Hindlimb muscle (tissue), 1 donor: ENCODE measurements around the gene MRGPRX4. TPM values are rescaled to one million over a fixed set of nuclear protein-coding genes. Genes with fewer than 3 reads are reported as not detected.
"Not testable (repeated sequence)": the region's sequence is repeated elsewhere in the genome, so short reads cannot be mapped to it uniquely, and the experiment has no call there.

Experiments
- DNase-seq: peaks from one replicate; pipeline ENCODE4 v3.0.0-alpha.2; 2013
- polyA plus RNA-seq: library from polyadenylated mRNA; unstranded; fragments of 120-200 nt; gene quantifications from one replicate; pipeline ENCODE4 v1.2.1, GENCODE V29; 2013; ENCODE audit not compliant: insufficient read length

Gene MRGPRX4
- polyA plus RNA-seq, result not detected

DNA sequence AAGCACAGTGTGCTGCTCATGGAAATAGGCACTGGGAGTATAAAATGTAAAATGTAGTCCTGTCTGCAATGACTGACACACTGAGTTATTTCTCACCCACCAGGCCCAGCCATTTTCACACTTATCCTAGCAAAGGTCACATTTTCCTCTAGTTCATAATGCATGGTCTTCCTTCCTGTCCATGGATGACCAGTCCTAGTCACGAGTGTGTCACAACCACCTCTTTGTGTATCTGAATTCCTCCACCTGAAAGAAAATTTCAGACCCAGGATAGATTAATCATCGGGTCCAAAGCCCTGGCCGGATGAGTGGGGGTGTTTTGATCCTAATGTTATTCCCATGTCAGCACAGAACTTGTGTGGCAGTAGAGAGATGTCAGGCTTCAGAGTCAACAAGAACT, at the start of gene MRGPRX4:
Gene MRGPRX4 (plus strand): TSS at position 172 of the 400 bp plus-strand sequence. CDS start 420 bp downstream, outside the sequence.
- no peak for DNase-seq

DNA sequence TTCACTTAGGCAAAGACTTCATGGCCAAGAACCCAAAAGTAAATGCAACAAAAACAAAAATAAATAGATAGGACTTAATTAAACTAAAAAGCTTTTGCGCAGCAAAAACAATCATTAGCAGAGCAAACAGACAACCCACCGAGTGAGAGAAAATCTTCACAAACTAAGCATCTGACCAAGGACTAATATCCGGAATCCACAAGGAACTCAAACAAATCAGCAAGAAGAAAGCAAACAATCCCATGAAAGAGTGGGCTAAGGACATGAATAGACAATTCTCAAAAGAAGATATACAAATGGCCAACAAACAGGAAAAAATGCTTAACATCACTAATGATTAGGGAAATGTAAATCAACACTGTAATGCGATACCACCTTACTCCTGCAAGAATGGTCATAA, 41.5 kb upstream of the MRGPRX4 start:
- DNase-seq, result not testable (repeated sequence)

- DNase-seq, result no peak
These were observed 40.3 kb upstream of the MRGPRX4 start, which contains the start of gene MRGPRX3 for GRCh38 chr11:18132341-18132740. TSS of gene MRGPRX3 (plus strand) at chr11:18132571. CDS start at chr11:18137203, 4,632 bp downstream.

- no peak for DNase-seq
These were observed 37.3 kb upstream of the MRGPRX4 start for GRCh38 chr11:18135308-18135707.

- no peak for DNase-seq
These were observed 35.3 kb upstream of the MRGPRX4 start for GRCh38 chr11:18137186-18137800.

DNA sequence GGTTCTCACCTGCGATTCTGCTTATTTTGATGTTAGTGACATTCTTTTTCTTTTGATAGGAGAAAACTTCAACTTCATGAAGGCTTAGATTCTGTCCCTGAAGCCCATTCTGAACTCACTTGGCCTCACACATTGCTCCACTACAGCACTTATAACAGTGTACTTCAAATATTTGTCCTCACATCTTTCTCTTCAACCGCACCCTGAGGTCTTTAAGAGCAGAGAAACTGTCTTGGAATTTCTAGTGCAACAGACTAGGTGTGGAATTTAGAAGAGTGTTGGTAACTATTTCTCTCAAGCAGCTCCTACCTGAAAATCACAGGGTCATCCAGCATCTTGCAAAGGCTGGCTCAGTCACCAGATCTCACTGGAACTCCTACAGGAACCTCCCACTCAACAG, 32.5 kb upstream of the MRGPRX4 start:
- DNase-seq, result no peak

GRCh38 chr11:18144243-18144642, 28.4 kb upstream of the MRGPRX4 start:
- DNase-seq, result no peak

DNA sequence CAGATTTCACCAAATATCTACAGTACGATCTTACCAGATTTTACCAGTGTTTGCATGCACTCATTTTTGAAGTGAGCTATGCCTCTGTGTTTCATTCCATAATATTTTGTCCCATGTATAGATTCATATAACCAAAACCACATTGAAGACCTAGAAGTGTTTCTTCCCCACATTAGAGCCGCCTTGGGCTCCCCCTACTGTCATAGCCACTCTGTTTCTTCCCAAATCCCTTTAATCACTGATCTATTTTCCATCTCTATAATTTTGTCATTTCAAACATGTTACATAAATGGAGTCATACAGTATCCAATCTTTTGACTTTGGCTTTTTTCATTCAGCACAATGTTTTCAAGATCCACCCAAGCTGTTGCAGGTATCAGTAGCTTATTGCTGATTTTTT, 27.6 kb upstream of the MRGPRX4 start:
- no peak for DNase-seq

GRCh38 chr11:18145837-18146236, 26.8 kb upstream of the MRGPRX4 start:
- DNase-seq, result no peak

- DNase-seq, result no peak
These were observed 21.1 kb upstream of the MRGPRX4 start for GRCh38 chr11:18151581-18151980.

- no peak for DNase-seq
These were observed 4.3 kb upstream of the MRGPRX4 start for GRCh38 chr11:18168372-18168771.

DNA sequence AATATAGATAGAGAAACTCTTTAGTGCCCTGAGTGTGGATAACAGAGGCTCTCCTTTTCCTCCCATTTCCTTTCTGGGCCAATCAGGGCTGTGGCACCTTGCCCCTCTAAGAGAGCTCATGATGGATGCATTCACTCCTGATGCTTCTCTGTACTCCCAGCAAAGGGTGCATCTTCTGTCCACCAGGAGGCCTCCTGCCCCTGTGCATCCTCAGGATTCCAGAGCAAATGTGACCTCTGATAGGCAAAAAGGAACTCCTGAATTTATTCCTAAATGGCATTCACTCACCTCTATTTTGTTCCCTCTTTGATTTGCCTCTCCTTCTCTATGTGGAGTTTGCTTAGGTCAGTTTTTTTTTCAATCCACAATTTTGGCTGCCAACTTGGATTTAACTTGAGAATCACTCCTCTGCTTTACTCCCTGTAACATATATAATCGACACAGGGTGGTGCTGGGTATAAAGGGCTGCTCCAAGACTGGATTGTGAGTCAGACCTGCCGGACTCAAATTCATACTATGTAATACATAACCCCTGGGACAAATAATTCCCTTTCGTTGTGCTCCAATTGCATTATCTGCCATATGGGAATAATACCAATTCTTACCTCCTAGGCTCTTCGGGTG, 1.1 kb upstream of the MRGPRX4 start:
- DNase-seq, result no peak

DNA sequence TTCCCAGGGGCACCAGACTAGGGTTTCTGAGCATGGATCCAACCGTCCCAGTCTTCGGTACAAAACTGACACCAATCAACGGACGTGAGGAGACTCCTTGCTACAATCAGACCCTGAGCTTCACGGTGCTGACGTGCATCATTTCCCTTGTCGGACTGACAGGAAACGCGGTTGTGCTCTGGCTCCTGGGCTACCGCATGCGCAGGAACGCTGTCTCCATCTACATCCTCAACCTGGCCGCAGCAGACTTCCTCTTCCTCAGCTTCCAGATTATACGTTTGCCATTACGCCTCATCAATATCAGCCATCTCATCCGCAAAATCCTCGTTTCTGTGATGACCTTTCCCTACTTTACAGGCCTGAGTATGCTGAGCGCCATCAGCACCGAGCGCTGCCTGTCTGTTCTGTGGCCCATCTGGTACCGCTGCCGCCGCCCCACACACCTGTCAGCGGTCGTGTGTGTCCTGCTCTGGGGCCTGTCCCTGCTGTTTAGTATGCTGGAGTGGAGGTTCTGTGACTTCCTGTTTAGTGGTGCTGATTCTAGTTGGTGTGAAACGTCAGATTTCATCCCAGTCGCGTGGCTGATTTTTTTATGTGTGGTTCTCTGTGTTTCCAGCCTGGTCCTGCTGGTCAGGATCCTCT, 709 bp downstream of the MRGPRX4 start:
- DNase-seq, result no peak

- no peak for DNase-seq
These were observed 16.2 kb downstream of the MRGPRX4 start for GRCh38 chr11:18188796-18189195.

DNA sequence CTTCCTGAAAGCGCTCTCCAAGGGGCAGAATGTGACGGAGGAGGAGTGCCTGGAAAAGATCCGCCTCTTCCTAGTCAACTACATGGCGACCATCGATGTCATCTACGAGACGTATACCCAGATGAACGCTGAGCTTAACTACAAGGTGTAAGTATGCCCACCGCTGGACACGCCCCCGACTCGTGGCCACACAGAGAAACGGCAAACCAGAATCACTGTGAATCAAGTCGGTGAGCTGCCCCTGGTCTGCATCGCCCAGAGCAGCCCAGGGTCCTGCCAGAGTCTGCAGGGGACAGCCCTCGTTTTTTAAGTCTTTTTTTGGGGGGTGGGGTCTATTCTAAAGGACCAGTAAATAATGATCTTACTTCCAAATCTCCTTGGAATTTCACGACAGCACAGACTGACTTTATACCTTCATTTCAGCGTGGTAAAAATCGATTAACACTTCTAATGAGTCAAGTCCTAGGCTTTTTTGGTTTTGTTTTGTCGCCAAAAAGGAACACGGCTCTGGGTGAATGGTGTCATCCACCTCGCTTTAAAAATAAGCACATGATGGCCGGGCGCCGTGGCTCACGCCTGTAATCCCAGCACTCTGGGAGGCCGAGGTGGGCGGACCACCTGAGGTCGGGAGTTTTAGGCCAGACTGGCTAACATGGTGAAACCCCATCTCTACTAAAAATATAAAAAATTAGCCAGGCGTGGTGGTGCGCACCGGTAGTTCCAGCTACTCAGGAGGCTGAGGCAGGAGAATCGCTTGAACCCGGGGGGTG, 17.0 kb downstream of the MRGPRX4 start:
- DNase-seq, result not testable (repeated sequence)

GRCh38 chr11:18191376-18191775, 18.7 kb downstream of the MRGPRX4 start:
- no peak for DNase-seq

GRCh38 chr11:18193010-18193409, 20.4 kb downstream of the MRGPRX4 start:
- DNase-seq, result no peak

DNA sequence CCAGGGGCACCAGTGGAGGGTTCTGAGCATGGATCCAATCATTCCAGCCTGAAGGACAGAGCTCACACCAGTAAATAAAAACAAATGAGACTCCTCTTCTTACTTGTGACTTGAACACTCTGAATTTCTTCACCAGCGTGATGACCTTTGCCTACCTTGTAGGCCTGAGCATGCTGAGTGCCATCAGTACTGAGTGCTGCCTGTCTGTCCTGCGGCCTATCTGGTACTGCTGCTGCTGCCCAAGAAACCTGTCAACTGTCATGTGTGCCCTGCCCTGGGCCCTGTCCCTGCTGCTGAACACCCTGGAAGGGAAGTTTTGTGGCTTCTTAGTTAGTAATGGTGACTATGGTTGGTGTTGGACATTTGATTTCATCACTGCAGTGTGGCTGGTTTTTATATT, 23.9 kb downstream of the MRGPRX4 start:
- DNase-seq, result no peak

- DNase-seq, result not testable (repeated sequence)
These were observed 25.1 kb downstream of the MRGPRX4 start for GRCh38 chr11:18197738-18198137.

GRCh38 chr11:18203723-18204122, 31.1 kb downstream of the MRGPRX4 start:
- no peak for DNase-seq

DNA sequence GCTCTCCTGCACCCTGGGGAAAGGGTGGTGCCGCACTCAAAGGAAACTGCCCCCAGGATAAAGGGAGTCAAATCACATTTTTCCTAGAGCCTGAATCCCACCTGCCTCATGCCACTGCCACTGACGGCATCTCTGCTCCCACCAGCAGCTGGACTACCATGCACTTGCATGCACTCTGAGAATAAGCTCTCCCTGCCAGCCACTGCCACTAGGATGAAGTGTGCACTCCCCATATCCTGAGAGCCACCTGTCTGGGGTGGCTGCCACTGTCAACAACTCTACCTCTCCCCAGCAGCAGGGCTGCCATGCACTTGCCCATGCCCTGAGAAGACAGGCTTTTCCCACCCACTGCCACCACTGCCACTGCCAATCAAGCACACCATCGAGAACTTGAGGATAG, 31.6 kb downstream of the MRGPRX4 start:
- no peak for DNase-seq

DNA sequence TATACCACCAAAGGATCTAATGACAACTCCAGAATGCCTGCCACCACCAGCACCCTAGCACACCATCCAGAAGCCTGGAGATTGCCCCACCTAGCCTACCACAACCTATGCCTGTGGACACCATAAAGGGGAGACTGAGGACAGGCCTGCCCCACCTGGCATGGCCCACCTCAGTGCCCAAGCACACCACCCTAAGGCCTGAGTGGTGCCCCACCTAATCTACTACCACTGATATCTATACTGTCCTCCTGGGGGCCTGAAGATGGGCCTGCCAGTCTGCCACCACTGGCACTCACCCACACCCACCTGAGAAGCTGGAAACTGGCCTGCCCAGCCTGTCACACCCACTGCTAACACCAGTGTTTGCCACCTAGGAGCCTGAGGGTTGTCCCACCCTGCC, 32.1 kb downstream of the MRGPRX4 start:
- DNase-seq, result no peak

GRCh38 chr11:18209058-18209457, 36.4 kb downstream of the MRGPRX4 start:
- no peak for DNase-seq
